Loucy (cell line): ENCODE measurements around the gene NRK.
"Not testable (repeated sequence)": the region's sequence is repeated elsewhere in the genome, so short reads cannot be mapped to it uniquely, and the experiment has no call there.

Source experiments
- H2AFZ ChIP-seq: fragments of 200-600 bp; sonication (generic); 2 replicates; pipeline ENCODE4 v1.6.0; 2016; ENCODE audit warnings: antibody characterized with exemption, mild to moderate bottlenecking, low read length, moderate library complexity
- H3F3A ChIP-seq: fragments of 200-600 bp; 2 replicates; pipeline ENCODE4 v1.6.0; 2016; ENCODE audit warnings: antibody characterized with exemption, low read depth, mild to moderate bottlenecking
- H3K27me3 ChIP-seq: fragments of 200-600 bp; sonication (generic); 2 replicates; pipeline ENCODE4 v1.6.1; 2014; ENCODE audit warnings: low read length, mild to moderate bottlenecking; ENCODE audit not compliant: insufficient read depth, poor library complexity, severe bottlenecking
- H3K36me3 ChIP-seq: fragments of 200-600 bp; sonication (generic); 2 replicates; pipeline ENCODE4 v1.6.1; 2016; ENCODE audit warnings: low read length; ENCODE audit not compliant: insufficient read depth
- H3K4me1 ChIP-seq: fragments of 200-600 bp; sonication (generic); 2 replicates; pipeline ENCODE4 v1.5.1; 2014; ENCODE audit warnings: low read length, mild to moderate bottlenecking; ENCODE audit not compliant: insufficient read depth, poor library complexity, severe bottlenecking
- H3K4me2 ChIP-seq: fragments of 200-600 bp; sonication (generic); 2 replicates; pipeline ENCODE4 v1.6.0; 2014; ENCODE audit warnings: antibody characterized with exemption, low read length, low read depth, mild to moderate bottlenecking; ENCODE audit not compliant: poor library complexity, severe bottlenecking
- H3K4me3 ChIP-seq: fragments of 200-600 bp; sonication (generic); 2 replicates; pipeline ENCODE4 v1.5.1; 2014; ENCODE audit warnings: low read length, mild to moderate bottlenecking, mixed read lengths; ENCODE audit not compliant: poor library complexity, severe bottlenecking
- H3K79me2 ChIP-seq: fragments of 200-600 bp; sonication (generic); 2 replicates; pipeline ENCODE4 v1.6.1; 2014; ENCODE audit warnings: low read length; ENCODE audit not compliant: insufficient read depth
- H3K9ac ChIP-seq: fragments of 200-600 bp; sonication (generic); 2 replicates; pipeline ENCODE4 v1.6.0; 2014; ENCODE audit warnings: mild to moderate bottlenecking, low read depth, low read length, moderate library complexity; ENCODE audit not compliant: poor library complexity, severe bottlenecking
- H3K9me2 ChIP-seq: fragments of 200-600 bp; sonication (generic); replicated peaks from 2 replicates; pipeline ENCODE4 v1.6.1; 2016; ENCODE audit warnings: low read depth, low read length, mixed read lengths
- H3K9me3 ChIP-seq: fragments of 200-600 bp; sonication (generic); 2 replicates; pipeline ENCODE4 v1.6.1; 2014; ENCODE audit warnings: mild to moderate bottlenecking, antibody characterized with exemption, low read length, low read depth; ENCODE audit not compliant: insufficient read depth
- H4K20me1 ChIP-seq: fragments of 200-600 bp; sonication (generic); 2 replicates; pipeline ENCODE4 v1.6.0; 2014; ENCODE audit warnings: antibody characterized with exemption, low read length, mild to moderate bottlenecking; ENCODE audit not compliant: insufficient read depth, poor library complexity, severe bottlenecking
- CTCF ChIP-seq: fragments of 200-600 bp; sonication (generic); conservative IDR thresholded peaks from 2 replicates; pipeline ENCODE4 v1.5.1; 2014; ENCODE audit warnings: mild to moderate bottlenecking, antibody characterized with exemption, low read length
- EZH2phosphoT487 ChIP-seq: fragments of 200-600 bp; IDR thresholded peaks from 2 replicates; pipeline ENCODE4 v1.6.1; 2018; ENCODE audit warnings: antibody characterized with exemption, mild to moderate bottlenecking, moderate library complexity, borderline replicate concordance

NRK gene

GRCh38 chrX:106000203-106000602 lies 177.9 kb downstream of the NRK start:
- Histone ChIP-seq H3K36me3 (no peaks in the 10 kb centered on the region), H4K20me1 (no peaks in the 10 kb centered on the region), H3K4me2 (no peak overlapping the region), H2AFZ (no peak overlapping the region), H3K9ac (no peak overlapping the region), H3K79me2 (no peaks in the 10 kb centered on the region), H3K4me1 (no peaks in the 10 kb centered on the region), H3K9me3 (no peaks in the 10 kb centered on the region), H3K9me2 (no peaks in the 10 kb centered on the region), H3K27me3 (no peaks in the 10 kb centered on the region), H3K4me3 (no peak overlapping the region), H3F3A (no peaks in the 10 kb centered on the region)
- TF ChIP-seq EZH2phosphoT487 (no peak), CTCF (no peak)

- not testable (repeated sequence) for H3F3A ChIP-seq, H3K9me2 ChIP-seq, H3K9ac ChIP-seq, H3K27me3 ChIP-seq, H3K4me2 ChIP-seq, H2AFZ ChIP-seq, H3K4me3 ChIP-seq, H3K9me3 ChIP-seq, H3K36me3 ChIP-seq, H3K4me1 ChIP-seq, H3K79me2 ChIP-seq, H4K20me1 ChIP-seq
Observed at GRCh38 chrX:106000609-106001008, 178.3 kb downstream of the NRK start.

- H4K20me1 ChIP-seq: no peaks in the 10 kb centered on the region
- no peaks in the 10 kb centered on the region for H3K79me2 ChIP-seq
- H3K36me3 ChIP-seq: no peaks in the 10 kb centered on the region
- no peaks in the 10 kb centered on the region for H3F3A ChIP-seq
- no peak overlapping the region for H3K4me3 ChIP-seq
- no peak overlapping the region for H3K4me2 ChIP-seq
- no peak overlapping the region for H2AFZ ChIP-seq
- no peaks in the 10 kb centered on the region for H3K4me1 ChIP-seq
- H3K9ac ChIP-seq: no peak overlapping the region
- no peaks in the 10 kb centered on the region for H3K9me3 ChIP-seq
- H3K27me3 ChIP-seq: no peaks in the 10 kb centered on the region
- H3K9me2 ChIP-seq: no peaks in the 10 kb centered on the region
- TF ChIP-seq EZH2phosphoT487 (no peak), CTCF (no peak)
Observed at GRCh38 chrX:106005684-106006083, 183.3 kb downstream of the NRK start.

- no peaks in the 10 kb centered on the region for H4K20me1 ChIP-seq
- no peak overlapping the region for H3K4me3 ChIP-seq
- H3K4me1 ChIP-seq: no peaks in the 10 kb centered on the region
- no peaks in the 10 kb centered on the region for H3F3A ChIP-seq
- H3K27me3 ChIP-seq: no peaks in the 10 kb centered on the region
- H3K4me2 ChIP-seq: no peak overlapping the region
- no peaks in the 10 kb centered on the region for H3K36me3 ChIP-seq
- H3K79me2 ChIP-seq: no peaks in the 10 kb centered on the region
- H3K9me2 ChIP-seq: no peaks in the 10 kb centered on the region
- no peaks in the 10 kb centered on the region for H3K9me3 ChIP-seq
- TF ChIP-seq CTCF (no peak), EZH2phosphoT487 (no peak)
- H3K9ac ChIP-seq: no peak overlapping the region
- H2AFZ ChIP-seq: no peak overlapping the region
Observed at GRCh38 chrX:106007815-106008214, 185.5 kb downstream of the NRK start.
